ENCODE measurements around the gene FAT1.

- TF ChIP-seq POLR2AphosphoS5 (IDR thresholded peaks at IDR 0.05) = peak in 2 of 4 donors; percentile 9 to 31
- TF ChIP-seq EP300 (IDR thresholded peaks at IDR 0.05) = peak in 1 of 4 donors; percentile 4
- TF ChIP-seq CTCF (IDR thresholded peaks at IDR 0.05) = no peak
- no peak for TF ChIP-seq POLR2A (IDR thresholded peaks at IDR 0.05)
Measured at GRCh38 chr4:186689476-186689875, 34.2 kb downstream of the FAT1 start.

All from sigmoid colon (tissue), 4 donors.